Measurements from ENCODE around the gene DYNLT4.

The DYNLT4 gene

GRCh38 chr1:44757420-44757819 lies 49.7 kb downstream of the DYNLT4 start:
- no peak for DNase-seq (ENCODE audit: low read depth)
